Measurements from ENCODE around the gene SPINDOC.

DNA sequence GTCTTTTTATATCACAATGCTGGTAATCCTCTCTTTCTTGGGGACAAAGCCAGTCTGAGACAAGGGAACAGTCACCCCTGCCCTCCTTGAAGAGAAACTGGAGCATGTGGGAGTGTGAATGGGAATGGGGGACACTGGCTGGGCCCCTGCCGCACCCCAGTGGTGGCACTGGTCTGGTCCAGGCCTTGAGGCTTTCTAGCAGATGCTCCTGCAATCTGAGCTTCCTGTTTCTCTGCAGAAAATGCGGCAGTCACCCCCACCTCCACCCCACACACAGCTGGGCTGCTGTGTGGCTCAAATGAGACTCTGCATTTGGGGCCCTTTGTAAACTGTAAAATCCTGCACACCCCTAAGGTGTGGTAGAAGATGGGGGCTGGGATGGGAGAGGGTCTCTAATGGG is 19.1 kb downstream of the SPINDOC start:
- no peak for TF ChIP-seq EZH2 (IDR thresholded peaks at IDR 0.05; ENCODE audit: insufficient read depth, poor library complexity, severe bottlenecking)
- TF ChIP-seq EZH2phosphoT487 (IDR thresholded peaks at IDR 0.05; ENCODE audit: insufficient read depth, low read depth) = no peak
